CD4-positive, alpha-beta T cell treated with Interleukin-4 for 1 hour (primary cell): ENCODE results near the gene EMC6.

Experiments used
- DNase-seq, 2 donors: peaks; one replicate each; pipeline ENCODE4 v3.0.0-alpha.2; 2020 to 2022

The EMC6 gene

GRCh38 chr17:3668279-3669084 lies at the start of gene EMC6, which contains the start of gene TAX1BP3:
Gene EMC6, plus strand, starts transcription at chr17:3668812. Its CDS starts 335 bp downstream, at chr17:3669147.
Gene TAX1BP3, minus strand, starts transcription at chr17:3668578. Its CDS starts 52 bp downstream, at chr17:3668526.
- DNase-seq: peak; percentile 97 to 98

GRCh38 chr17:3621146-3621720 lies 47.4 kb upstream of the EMC6 start:
- no peak for DNase-seq

- DNase-seq: no peak
Observed at GRCh38 chr17:3622977-3623594, 45.5 kb upstream of the EMC6 start.

- no peak for DNase-seq
Observed at GRCh38 chr17:3626831-3627768, 41.5 kb upstream of the EMC6 start.

GRCh38 chr17:3627769-3628167 lies 40.8 kb upstream of the EMC6 start:
- no peak for DNase-seq

GRCh38 chr17:3630781-3631180 lies 37.8 kb upstream of the EMC6 start:
- DNase-seq: no peak

GRCh38 chr17:3632287-3632686 lies 36.3 kb upstream of the EMC6 start:
- DNase-seq: no peak

- no peak for DNase-seq
Observed at GRCh38 chr17:3635474-3636153, 33.0 kb upstream of the EMC6 start.

- DNase-seq: peak; percentile 95
Observed at GRCh38 chr17:3636154-3636907, 32.3 kb upstream of the EMC6 start, which contains the start of the genes CTNS and SHPK. Gene CTNS, plus strand, starts transcription at chr17:3636760. Its CDS starts 3,447 bp downstream, at chr17:3640207. Gene SHPK, minus strand, starts transcription at chr17:3636250. Its CDS starts 31 bp downstream, at chr17:3636219.

GRCh38 chr17:3636908-3637373 lies 31.7 kb upstream of the EMC6 start:
- DNase-seq: peak in 1 of 2 donors; percentile 2

GRCh38 chr17:3639981-3640596 lies 28.5 kb upstream of the EMC6 start:
- peak; percentile 15 to 68 for DNase-seq

- no peak for DNase-seq
Observed at GRCh38 chr17:3641014-3641413, 27.6 kb upstream of the EMC6 start.

- no peak for DNase-seq
Observed at GRCh38 chr17:3641717-3642486, 26.7 kb upstream of the EMC6 start.

- no peak for DNase-seq
Observed at GRCh38 chr17:3643889-3644349, 24.7 kb upstream of the EMC6 start.

- DNase-seq: no peak
Observed at GRCh38 chr17:3645310-3645709, 23.3 kb upstream of the EMC6 start.

GRCh38 chr17:3647251-3647650 lies 21.4 kb upstream of the EMC6 start:
- no peak for DNase-seq

- DNase-seq: peak; percentile 17 to 44
Observed at GRCh38 chr17:3647769-3648555, 20.6 kb upstream of the EMC6 start.

- no peak for DNase-seq
Observed at GRCh38 chr17:3655766-3656165, 12.8 kb upstream of the EMC6 start.

- no peak for DNase-seq
Observed at GRCh38 chr17:3656353-3656752, 12.3 kb upstream of the EMC6 start.
